SK-N-MC (cell line): ENCODE measurements around the gene ANGEL2.

Experiments used
- EZH2 ChIP-seq: fragments of 200-600 bp; sonication (generic); IDR thresholded peaks from one replicate; pipeline ENCODE4 v1.6.1; 2017; ENCODE audit warnings: antibody characterized with exemption
- POLR2AphosphoS5 ChIP-seq: IDR thresholded peaks from 2 replicates; pipeline ENCODE4 v1.6.1; 2012; ENCODE audit warnings: mild to moderate bottlenecking, low read depth, low read length, borderline replicate concordance

DNA sequence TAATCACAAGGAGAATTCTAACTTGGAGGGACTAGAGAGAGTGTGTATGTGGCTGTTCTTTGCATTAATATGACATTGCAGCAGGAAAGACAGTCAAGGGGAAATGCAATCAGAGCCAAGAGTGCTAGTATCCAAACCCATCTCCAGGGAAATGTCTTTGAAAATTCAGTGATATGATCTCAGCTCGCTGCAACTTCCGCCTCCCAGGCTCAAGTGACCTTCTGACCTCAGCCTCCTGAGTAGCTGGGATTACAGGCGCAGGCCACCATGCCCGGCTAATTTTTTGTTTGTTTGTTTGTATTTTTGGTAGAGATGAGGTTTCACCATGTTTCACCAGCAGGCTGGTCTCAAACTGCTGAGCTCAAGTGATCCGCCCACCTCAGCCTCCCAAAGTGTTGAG, 49.1 kb downstream of the ANGEL2 start:
- TF ChIP-seq EZH2 (no peak), POLR2AphosphoS5 (no peak)
